Gastroesophageal sphincter (tissue), 3 donors: ENCODE measurements around the gene PPP4R4.

Source experiments
- POLR2AphosphoS5 ChIP-seq: sonication (generic); formaldehyde crosslinking; IDR thresholded peaks from one replicate; pipeline ENCODE4 v1.6.1; 2017; ENCODE audit warnings: antibody characterized with exemption
- TF ChIP-seq, protein P1 (sequence below), 4 experiments: fragments of 200-600 bp in 2 of 4; fragments of 450-650 bp in 2 of 4; sonication (generic) in 1 of 4; IDR thresholded peaks; one replicate each; pipeline ENCODE4 v1.5.1; 2017 to 2019; ENCODE audit warnings: antibody characterized with exemption in 4 of 4, mild to moderate bottlenecking in 2 of 4, moderate library complexity in 2 of 4

DNA sequence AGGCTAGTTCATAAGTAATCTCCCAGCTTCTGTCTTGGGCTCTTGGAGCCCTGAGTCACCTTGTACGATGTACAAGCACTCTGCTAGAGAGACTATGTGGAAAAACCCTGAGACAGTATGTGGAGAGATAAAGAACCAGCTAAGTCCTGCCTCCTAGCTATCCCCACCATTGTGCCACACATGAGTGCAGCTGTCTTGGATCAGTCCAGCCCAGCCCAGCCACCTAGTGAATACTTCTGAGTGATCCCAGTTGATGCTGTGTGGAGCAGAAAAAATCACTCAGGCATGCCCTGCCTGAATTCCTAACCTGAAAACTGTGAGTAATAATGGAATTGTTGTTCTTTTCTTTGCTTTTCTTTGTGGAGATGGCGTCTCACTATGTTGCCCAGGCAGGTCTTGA lies 154.1 kb downstream of the PPP4R4 start:
- TF ChIP-seq, protein P1, sequence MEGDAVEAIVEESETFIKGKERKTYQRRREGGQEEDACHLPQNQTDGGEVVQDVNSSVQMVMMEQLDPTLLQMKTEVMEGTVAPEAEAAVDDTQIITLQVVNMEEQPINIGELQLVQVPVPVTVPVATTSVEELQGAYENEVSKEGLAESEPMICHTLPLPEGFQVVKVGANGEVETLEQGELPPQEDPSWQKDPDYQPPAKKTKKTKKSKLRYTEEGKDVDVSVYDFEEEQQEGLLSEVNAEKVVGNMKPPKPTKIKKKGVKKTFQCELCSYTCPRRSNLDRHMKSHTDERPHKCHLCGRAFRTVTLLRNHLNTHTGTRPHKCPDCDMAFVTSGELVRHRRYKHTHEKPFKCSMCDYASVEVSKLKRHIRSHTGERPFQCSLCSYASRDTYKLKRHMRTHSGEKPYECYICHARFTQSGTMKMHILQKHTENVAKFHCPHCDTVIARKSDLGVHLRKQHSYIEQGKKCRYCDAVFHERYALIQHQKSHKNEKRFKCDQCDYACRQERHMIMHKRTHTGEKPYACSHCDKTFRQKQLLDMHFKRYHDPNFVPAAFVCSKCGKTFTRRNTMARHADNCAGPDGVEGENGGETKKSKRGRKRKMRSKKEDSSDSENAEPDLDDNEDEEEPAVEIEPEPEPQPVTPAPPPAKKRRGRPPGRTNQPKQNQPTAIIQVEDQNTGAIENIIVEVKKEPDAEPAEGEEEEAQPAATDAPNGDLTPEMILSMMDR (IDR thresholded peaks at IDR 0.05) = no peak
- TF ChIP-seq POLR2AphosphoS5 = no peak
